COLO668 (cell line): ENCODE measurements around the gene ART5.
"Not testable (repeated sequence)": the region's sequence is repeated elsewhere in the genome, so short reads cannot be mapped to it uniquely, and the experiment has no call there.

Experiments
- DNase-seq: peaks from one replicate; lab custom pipeline; 2025; ENCODE audit not compliant: unreplicated experiment; lab: John Stamatoyannopoulos, UW

The ART5 gene

DNA sequence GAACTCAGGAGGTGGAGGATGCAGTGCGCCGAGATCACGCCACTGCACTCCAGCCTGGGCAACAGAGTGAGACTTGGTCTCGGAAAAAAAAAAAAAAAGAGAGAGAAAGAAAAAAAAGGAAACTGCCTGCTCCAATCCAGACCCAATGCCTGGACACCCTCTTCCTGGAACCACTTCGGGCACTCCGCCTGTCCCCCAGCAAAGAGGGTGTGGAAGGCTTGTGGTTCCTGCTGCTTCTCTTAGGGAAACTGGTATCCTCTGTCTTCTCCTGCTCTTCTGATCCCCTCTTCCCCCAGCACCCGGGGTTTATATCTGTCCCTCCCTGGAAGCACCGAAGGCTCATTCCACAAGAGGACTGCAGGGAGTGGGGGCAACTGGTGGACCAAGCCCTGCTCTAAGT, 16.5 kb upstream of the ART5 start:
- no peak for DNase-seq

DNA sequence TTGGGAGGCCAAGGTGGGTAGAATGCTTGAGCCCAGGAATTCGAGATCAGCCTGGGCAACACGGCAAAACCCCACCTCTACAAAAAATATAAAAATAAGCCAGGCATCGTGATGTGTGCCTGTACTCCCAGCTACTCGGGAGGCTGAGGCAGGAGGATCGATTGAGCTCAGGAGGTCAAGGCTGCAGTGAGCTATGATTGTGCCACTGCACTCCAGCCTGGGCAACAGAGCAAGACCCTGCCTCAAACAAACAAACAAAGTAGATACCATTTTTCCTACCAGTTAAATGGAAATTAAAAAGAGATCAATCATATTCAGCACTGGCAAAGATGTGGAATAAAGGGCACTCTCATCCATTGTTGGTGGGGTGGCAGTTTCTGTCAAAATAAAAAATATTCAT, 15.5 kb upstream of the ART5 start:
- DNase-seq: not testable (repeated sequence)

DNA sequence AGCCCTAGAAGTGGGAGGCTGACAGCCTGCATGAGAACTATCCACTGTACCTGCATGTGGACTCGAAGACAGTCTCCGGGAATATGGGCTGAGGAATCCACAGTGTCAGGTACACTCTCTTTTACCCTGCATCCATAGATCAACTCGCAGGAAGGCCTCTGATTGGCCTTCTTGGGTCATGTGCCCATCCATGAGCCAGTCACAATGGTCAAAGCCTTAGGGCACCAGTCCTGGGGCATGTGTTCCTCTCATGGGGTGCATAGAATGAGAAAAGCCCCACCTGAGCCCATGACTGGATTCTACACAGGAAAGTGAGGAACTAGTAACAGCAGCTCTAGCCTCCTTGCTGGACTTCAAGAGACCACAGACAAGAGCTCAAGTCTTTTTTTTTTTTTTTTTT, 13.8 kb upstream of the ART5 start:
- no peak for DNase-seq

- DNase-seq: not testable (repeated sequence)
Observed at GRCh38 chr11:3652514-3652913, 10.7 kb upstream of the ART5 start.

GRCh38 chr11:3649374-3649773, 7.6 kb upstream of the ART5 start:
- not testable (repeated sequence) for DNase-seq

- not testable (repeated sequence) for DNase-seq
Observed at GRCh38 chr11:3648843-3649242, 7.1 kb upstream of the ART5 start.

- DNase-seq: no peak
Observed at GRCh38 chr11:3645552-3645951, 3.8 kb upstream of the ART5 start.

DNA sequence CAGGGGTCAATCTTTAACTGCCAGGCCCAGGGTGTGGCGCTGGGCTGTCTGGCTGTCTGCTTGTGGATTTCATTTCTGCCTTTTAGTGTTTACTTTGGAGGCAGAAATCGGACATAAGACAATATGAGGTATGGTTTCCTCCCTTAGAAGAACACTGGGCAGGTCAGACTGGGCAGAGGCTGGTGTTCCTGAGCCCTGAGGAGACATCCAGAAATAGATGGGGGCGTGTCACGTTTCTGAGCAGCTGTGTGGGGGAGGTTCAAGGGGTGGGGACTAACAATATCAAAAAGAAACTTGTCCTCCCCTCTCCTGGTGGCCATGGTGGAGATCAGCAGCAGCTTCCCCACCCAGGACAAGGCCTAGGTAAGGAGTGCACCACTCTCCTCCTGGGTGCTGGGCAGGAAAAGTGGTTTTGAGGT, 3.0 kb upstream of the ART5 start, which contains the start of gene ART1:
Gene ART1 (plus strand): TSS at position 312 of the 419 bp plus-strand sequence. CDS start 14,086 bp downstream, outside the sequence.
- DNase-seq: no peak

GRCh38 chr11:3643102-3643546, 1.3 kb upstream of the ART5 start:
- DNase-seq: not testable (repeated sequence)

DNA sequence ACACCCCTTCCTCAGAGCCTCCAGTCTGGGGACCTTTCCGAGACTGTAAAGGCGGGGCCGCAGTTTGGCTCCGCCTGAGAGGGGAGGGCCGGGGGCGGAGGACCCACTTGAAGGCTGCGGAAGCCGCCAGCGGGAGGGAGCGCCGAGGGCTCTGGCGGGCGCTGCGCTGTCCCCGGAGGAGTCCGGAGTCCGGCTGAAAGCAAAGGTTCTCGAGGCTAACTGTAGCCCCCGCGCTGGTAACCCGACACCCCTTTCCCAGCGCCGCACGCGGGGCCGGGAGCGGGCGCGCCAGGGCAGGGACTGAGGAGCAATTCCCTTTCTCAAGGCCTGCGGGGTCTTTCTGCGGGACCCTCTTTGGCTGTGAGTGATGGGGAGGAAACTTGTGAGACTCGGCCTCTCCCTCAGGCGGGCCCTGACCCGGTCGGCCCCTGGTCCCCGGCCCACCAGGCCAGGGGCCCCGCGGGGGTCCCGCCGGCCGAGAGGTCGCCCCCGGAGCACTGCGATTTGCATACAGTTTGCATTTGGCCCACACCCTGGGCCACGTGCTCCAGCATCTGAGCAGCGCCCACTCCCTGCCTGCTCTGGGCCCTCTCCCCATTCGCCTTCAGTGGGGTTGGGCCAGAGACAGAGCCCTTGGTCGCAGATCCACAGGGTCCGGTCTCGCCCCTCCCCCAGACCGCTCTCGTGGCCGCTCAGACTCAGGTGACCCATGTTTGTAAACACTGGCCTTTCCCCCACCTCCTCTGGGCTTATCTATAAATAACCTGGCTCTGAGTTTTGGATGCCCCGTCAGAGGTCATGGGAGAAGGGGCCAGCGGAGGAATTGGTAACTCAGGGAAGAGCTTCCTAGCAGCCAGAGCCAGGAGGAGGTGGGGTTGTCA, 519 bp upstream of the ART5 start:
- peak; percentile 63 for DNase-seq

DNA sequence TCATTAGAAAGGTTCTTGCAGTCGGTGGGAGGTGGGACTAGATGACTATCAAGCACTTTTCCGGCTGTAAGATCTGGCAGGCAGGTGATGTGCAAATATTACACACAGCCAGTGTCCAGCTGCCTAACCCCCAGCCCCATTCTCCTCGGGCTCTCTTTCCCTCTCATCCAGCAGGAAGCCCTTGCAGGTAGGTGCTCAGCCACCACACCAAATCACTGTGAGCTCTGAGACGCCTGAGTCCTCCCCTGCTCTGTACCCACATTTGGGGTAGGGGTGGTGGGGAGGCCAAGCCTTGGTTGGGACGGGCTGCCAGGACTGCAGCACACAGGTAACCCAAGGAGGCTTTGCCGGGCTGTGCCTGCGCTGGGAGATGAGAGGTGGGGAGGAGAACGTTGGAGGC, 601 bp downstream of the ART5 start:
- no peak for DNase-seq

GRCh38 chr11:3639841-3640240, 2.0 kb downstream of the ART5 start:
- DNase-seq: no peak

- no peak for DNase-seq
Observed at GRCh38 chr11:3638513-3638912, 3.3 kb downstream of the ART5 start.

GRCh38 chr11:3637201-3637600, 4.6 kb downstream of the ART5 start:
- DNase-seq: no peak

- DNase-seq: no peak
Observed at GRCh38 chr11:3635641-3636375, 6.0 kb downstream of the ART5 start.

DNA sequence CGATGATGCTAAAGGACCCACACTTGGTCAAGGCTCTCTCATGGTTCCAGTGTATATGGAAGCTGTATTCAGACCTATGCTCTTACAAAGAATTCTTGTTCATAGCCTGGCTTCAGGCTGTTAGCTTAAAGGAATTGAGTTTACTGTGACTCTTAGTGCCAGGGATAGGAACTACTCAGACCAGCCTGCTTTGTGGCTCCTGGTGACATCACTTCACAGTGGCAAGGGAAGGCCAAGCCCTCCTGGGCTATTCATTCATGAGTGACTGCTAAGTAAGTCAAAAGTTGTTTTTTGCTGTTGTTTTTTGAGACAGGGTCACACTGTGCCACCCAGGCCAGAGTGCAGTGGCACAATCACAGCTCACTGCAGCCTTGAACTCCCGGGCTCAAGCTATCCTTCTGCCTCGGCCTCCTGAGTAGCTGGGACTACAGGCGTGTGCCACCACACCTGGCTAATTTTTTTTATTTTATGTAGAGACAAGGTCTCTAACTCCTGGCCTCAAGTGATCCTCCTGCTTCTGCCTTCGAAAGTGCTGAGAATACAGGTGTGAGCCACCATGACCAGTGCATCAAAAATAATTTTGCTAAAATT, 9.6 kb downstream of the ART5 start:
- DNase-seq: no peak

DNA sequence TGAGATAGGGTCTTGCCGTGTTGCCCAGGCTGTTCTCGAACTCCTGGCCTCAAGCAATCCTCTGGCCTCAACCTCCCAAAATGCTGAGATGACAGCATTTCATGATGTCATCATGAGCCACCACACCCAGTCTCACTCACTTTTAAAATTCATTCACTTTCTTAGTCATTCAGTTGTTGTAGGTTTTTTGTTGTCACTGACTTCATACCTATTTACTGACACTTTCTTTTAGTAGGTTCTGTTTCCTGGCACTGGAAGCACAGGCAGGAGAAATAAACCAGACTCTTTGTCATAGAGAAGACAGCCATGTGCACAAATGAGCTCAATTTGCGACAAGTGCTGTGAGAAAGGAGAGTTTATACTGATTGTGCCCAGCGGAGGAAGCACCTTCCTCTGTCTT, 10.5 kb downstream of the ART5 start:
- no peak for DNase-seq

DNA sequence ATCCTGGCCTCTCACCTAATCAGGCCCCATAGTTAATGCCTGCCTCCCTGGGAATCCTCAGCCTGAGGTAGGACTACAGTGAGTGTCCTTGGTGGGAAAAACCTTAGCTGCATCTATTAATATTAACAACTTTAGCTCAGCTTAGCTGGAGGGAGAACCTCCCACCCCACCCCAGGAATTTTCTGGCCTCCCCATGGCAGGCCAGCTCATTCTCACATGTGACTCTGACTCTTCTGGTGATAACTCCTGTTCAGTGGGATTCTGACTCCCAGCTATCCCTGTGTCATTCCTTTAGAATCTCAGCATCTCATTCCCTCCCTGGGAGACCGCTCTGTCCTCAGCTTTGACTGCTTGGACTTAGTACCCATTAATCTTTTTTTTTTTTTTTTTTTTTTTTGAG, 14.5 kb downstream of the ART5 start:
- DNase-seq: no peak

DNA sequence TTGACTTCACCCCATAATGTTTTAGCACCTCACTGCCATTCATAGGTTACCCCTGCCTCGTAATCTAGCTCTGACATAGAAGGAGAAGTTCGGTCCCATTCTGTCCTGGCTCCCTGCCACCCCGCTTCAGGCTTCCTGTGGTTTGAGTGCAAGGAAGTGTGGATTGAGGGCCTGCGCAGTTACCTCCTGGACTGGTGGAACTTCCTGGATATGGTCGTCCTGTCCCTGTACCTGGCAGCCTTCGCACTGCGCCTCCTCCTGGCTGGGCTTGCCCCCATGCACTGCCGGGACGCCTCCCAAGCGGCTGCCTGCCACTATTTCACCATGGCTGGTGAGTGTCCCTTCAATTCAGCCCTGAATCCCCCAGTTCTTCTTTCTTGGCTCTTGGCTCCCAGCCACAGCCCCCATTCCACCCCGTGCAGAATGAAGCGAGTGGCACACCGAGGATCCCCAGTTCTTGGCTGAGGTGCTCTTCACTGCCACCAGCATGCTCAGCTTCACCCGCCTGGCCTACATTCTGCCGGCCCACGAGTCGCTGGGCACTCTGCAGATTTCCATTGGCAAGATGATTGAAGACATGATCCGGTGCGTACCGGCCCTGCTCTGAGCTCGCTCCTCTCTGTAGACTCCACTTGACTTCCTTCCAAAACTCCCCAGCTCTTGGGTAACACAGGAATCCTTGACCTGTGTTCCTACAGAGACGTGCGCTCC, 15.4 kb downstream of the ART5 start:
- no peak for DNase-seq

GRCh38 chr11:3623767-3624458, 17.9 kb downstream of the ART5 start:
- DNase-seq: no peak
